A549 (cell line): ENCODE measurements around the gene TMCO6. TPM values are rescaled to one million over a fixed set of nuclear protein-coding genes. Genes with fewer than 3 reads are reported as not detected.
A peak's percentile ranks its signal among the peaks of the same experiment; 100 is the strongest.

Experiments
- ATAC-seq, 2 experiments: fragments of 200-7000 bp in 1 of 2; fragments of >200 bp in 1 of 2; cut with Nextera tagmentation in 1 of 2; cut with Tn5 transposase in 1 of 2; 3 replicates each; pipeline versions ENCODE4 v1.8.0 to v1.9.1; 2018 to 2020; ENCODE audit warnings: mild to moderate bottlenecking in 1 of 2, moderate library complexity in 1 of 2
- CTCF ChIA-PET: fragments of 300-600 bp; sonication (Branson Sonifier 250); formaldehyde crosslinking; extraction: SDS; loops from one replicate; lab custom pipeline; 2021; ENCODE audit warnings: antibody characterized with exemption, inconsistent platforms; lab: Yijun Ruan, JAX
- POLR2A ChIA-PET: fragments of 350-600 bp; formaldehyde crosslinking; extraction: SDS; loops from one replicate; lab custom pipeline; 2021; ENCODE audit warnings: antibody characterized with exemption, inconsistent platforms; lab: Yijun Ruan, JAX
- DNase-seq, 2 experiments: peaks; one replicate each; pipeline versions ENCODE4 v3.0.0 to v3.0.0-alpha.2; 2011 to 2016; ENCODE audit warnings: low read depth in 1 of 2, low spot score in 1 of 2
- FAIRE-seq: peaks from 2 replicates; lab custom pipeline; 2011; peaks lifted over from hg19 to GRCh38; lab: Jason Lieb, UNC
- H3K27ac ChIP-seq, 2 experiments: fragments of >200 bp; sonication (Bioruptor Twin); formaldehyde crosslinking; 3 replicates each; pipeline ENCODE4 v1.5.1; 2016 to 2017
- H3K4me1 ChIP-seq: fragments of >200 bp; sonication (Bioruptor Twin); formaldehyde crosslinking; 3 replicates; pipeline ENCODE4 v1.6.1; 2016
- H3K4me2 ChIP-seq: fragments of >200 bp; sonication (Bioruptor Twin); formaldehyde crosslinking; 3 replicates; pipeline ENCODE4 v1.6.1; 2016
- H3K4me3 ChIP-seq: fragments of >200 bp; sonication (Bioruptor Twin); formaldehyde crosslinking; 3 replicates; pipeline ENCODE4 v1.5.1; 2016
- H3K9me3 ChIP-seq: fragments of >200 bp; sonication (Bioruptor Twin); formaldehyde crosslinking; 3 replicates; pipeline ENCODE4 v1.6.1; 2016
- ATOH8 ChIP-seq: fragments of 250-450 bp; sonication (Bioruptor Pico); IDR thresholded peaks from 2 replicates; pipeline ENCODE4 v1.5.0; 2020; ENCODE audit warnings: low read depth, mild to moderate bottlenecking, moderate library complexity
- BCL3 ChIP-seq: fragments of >200 bp; sonication (Bioruptor Twin); formaldehyde crosslinking; IDR thresholded peaks from 3 replicates; pipeline ENCODE4 v1.6.1; 2016
- BHLHE40 ChIP-seq: IDR thresholded peaks from 2 replicates; pipeline ENCODE4 v1.6.1; 2012; ENCODE audit warnings: low read depth, low read length, inconsistent platforms
- CBX2 ChIP-seq: fragments of 200-600 bp; sonication (generic); IDR thresholded peaks from 2 replicates; pipeline ENCODE4 v1.6.1; 2016; ENCODE audit warnings: low read depth, mild to moderate bottlenecking, borderline replicate concordance
- CBX8 ChIP-seq: fragments of 200-600 bp; sonication (generic); IDR thresholded peaks from 2 replicates; pipeline ENCODE4 v1.6.1; 2016
- CEBPB ChIP-seq, 2 experiments: fragments of >200 bp in 1 of 2; sonication (Bioruptor Twin) in 1 of 2; formaldehyde crosslinking in 1 of 2; IDR thresholded peaks; 2 replicates each; pipeline ENCODE4 v1.6.1; 2012 to 2016
- CHD4 ChIP-seq: fragments of 200-600 bp; sonication (generic); IDR thresholded peaks from 2 replicates; pipeline ENCODE4 v1.6.1; 2016; ENCODE audit warnings: antibody characterized with exemption, mild to moderate bottlenecking, borderline replicate concordance
- CTCF ChIP-seq: fragments of >200 bp; sonication (Bioruptor Twin); formaldehyde crosslinking; IDR thresholded peaks from 3 replicates; pipeline ENCODE4 v1.5.1; 2016
- EHF ChIP-seq: fragments of 250-450 bp; sonication (Bioruptor Pico); IDR thresholded peaks from 2 replicates; pipeline ENCODE4 v1.5.0; 2020; ENCODE audit warnings: mild to moderate bottlenecking
- EHMT2 ChIP-seq: fragments of 200-600 bp; sonication (generic); IDR thresholded peaks from 2 replicates; pipeline ENCODE4 v1.6.1; 2016; ENCODE audit warnings: antibody characterized with exemption, low read depth, mild to moderate bottlenecking, moderate library complexity
- EP300 ChIP-seq, 2 experiments: fragments of >200 bp; sonication (Bioruptor Twin); formaldehyde crosslinking; IDR thresholded peaks; 2 replicates in 1 of 2; 3 replicates in 1 of 2; pipeline ENCODE4 v1.6.1; 2016 to 2017
- FOXS1 ChIP-seq: fragments of 250-450 bp; sonication (Bioruptor Pico); IDR thresholded peaks from 2 replicates; pipeline ENCODE4 v1.5.0; 2020; ENCODE audit warnings: mild to moderate bottlenecking, moderate library complexity
- GATA3 ChIP-seq: IDR thresholded peaks from 2 replicates; pipeline ENCODE4 v1.6.1; 2012; ENCODE audit warnings: borderline replicate concordance
- HEYL ChIP-seq: fragments of 250-450 bp; sonication (Bioruptor Pico); IDR thresholded peaks from 2 replicates; pipeline ENCODE4 v1.8.0; 2021; ENCODE audit warnings: mild to moderate bottlenecking, moderate library complexity
- HOXA7 ChIP-seq: fragments of 250-450 bp; sonication (Bioruptor Pico); IDR thresholded peaks from 2 replicates; pipeline ENCODE4 v1.5.0; 2020; ENCODE audit warnings: mild to moderate bottlenecking, moderate library complexity
- HOXB13 ChIP-seq: fragments of 250-450 bp; sonication (Bioruptor Pico); IDR thresholded peaks from 2 replicates; pipeline ENCODE4 v1.5.0; 2020; ENCODE audit warnings: low read depth, mild to moderate bottlenecking, moderate library complexity
- JUN ChIP-seq, 2 experiments: fragments of >200 bp; sonication (Bioruptor Twin); formaldehyde crosslinking; IDR thresholded peaks; 2 replicates in 1 of 2; 3 replicates in 1 of 2; pipeline ENCODE4 v1.6.1; 2016 to 2017
- KDM1A ChIP-seq: fragments of 200-600 bp; sonication (generic); IDR thresholded peaks from 2 replicates; pipeline ENCODE4 v1.6.1; 2016; ENCODE audit warnings: low read depth, mild to moderate bottlenecking
- KDM5A ChIP-seq: fragments of 200-600 bp; sonication (generic); IDR thresholded peaks from 2 replicates; pipeline ENCODE4 v1.6.1; 2016; ENCODE audit warnings: antibody characterized with exemption, mild to moderate bottlenecking
- MAFK ChIP-seq: fragments of 450-650 bp; IDR thresholded peaks from 2 replicates; pipeline ENCODE4 v1.6.1; 2014; ENCODE audit not compliant: partially characterized antibody
- MAX ChIP-seq: IDR thresholded peaks from 2 replicates; pipeline ENCODE4 v1.6.1; 2012
- MYC ChIP-seq: IDR thresholded peaks from 2 replicates; pipeline ENCODE4 v1.6.1; 2012; ENCODE audit warnings: mild to moderate bottlenecking, inconsistent platforms, low read length, improper control_type of control experiment, borderline replicate concordance
- NPAS2 ChIP-seq: fragments of 250-450 bp; sonication (Bioruptor Pico); IDR thresholded peaks from 2 replicates; pipeline ENCODE4 v1.8.0; 2022; ENCODE audit warnings: mild to moderate bottlenecking, moderate library complexity, borderline replicate concordance
- NR3C1 ChIP-seq: fragments of >200 bp; sonication (Bioruptor Twin); formaldehyde crosslinking; IDR thresholded peaks from 3 replicates; pipeline ENCODE4 v1.6.1; 2017
- PHF8 ChIP-seq: fragments of 200-600 bp; sonication (generic); IDR thresholded peaks from 2 replicates; pipeline ENCODE4 v1.6.1; 2016; ENCODE audit warnings: low read depth, mild to moderate bottlenecking, antibody characterized with exemption, moderate library complexity, borderline replicate concordance
- POLR2A ChIP-seq: IDR thresholded peaks from 2 replicates; pipeline ENCODE4 v1.6.1; 2012; ENCODE audit warnings: mild to moderate bottlenecking, low read length
- RARB ChIP-seq: fragments of 250-450 bp; sonication (Bioruptor Pico); IDR thresholded peaks from 2 replicates; pipeline ENCODE4 v1.8.0; 2021; ENCODE audit warnings: mild to moderate bottlenecking, moderate library complexity
- RCOR1 ChIP-seq: fragments of 150-350 bp; IDR thresholded peaks from 2 replicates; pipeline ENCODE4 v1.6.1; 2014; ENCODE audit warnings: antibody characterized with exemption, low read length, low read depth
- RFX5 ChIP-seq: fragments of 450-650 bp; IDR thresholded peaks from 2 replicates; pipeline ENCODE4 v1.7.1; 2014; ENCODE audit warnings: antibody characterized with exemption, mild to moderate bottlenecking, moderate library complexity
- RNF2 ChIP-seq: fragments of 200-600 bp; sonication (generic); IDR thresholded peaks from 2 replicates; pipeline ENCODE4 v1.6.1; 2016; ENCODE audit warnings: low read depth, mild to moderate bottlenecking, antibody characterized with exemption, moderate library complexity, borderline replicate concordance
- SMC3 ChIP-seq: fragments of >200 bp; sonication (Bioruptor Twin); formaldehyde crosslinking; IDR thresholded peaks from 3 replicates; pipeline ENCODE4 v1.6.1; 2018; ENCODE audit warnings: inconsistent platforms
- TFCP2L1 ChIP-seq: fragments of 250-450 bp; sonication (Bioruptor Pico); IDR thresholded peaks from 2 replicates; pipeline ENCODE4 v1.5.0; 2021; ENCODE audit warnings: mild to moderate bottlenecking
- TP53 ChIP-seq: fragments of 250-450 bp; sonication (Bioruptor Pico); IDR thresholded peaks from 2 replicates; pipeline ENCODE4 v1.5.0; 2021; ENCODE audit warnings: mild to moderate bottlenecking, moderate library complexity
- ZC3H11A ChIP-seq: fragments of 450-650 bp; IDR thresholded peaks from 2 replicates; pipeline ENCODE4 v1.6.1; 2014; ENCODE audit warnings: antibody characterized with exemption, mild to moderate bottlenecking
- ZFP36 ChIP-seq: fragments of 450-650 bp; IDR thresholded peaks from 2 replicates; pipeline ENCODE4 v1.6.1; 2014; ENCODE audit warnings: borderline replicate concordance; ENCODE audit not compliant: partially characterized antibody
- ZNF302 ChIP-seq: fragments of 250-450 bp; sonication (Bioruptor Pico); IDR thresholded peaks from 2 replicates; pipeline ENCODE4 v1.9.0; 2021; ENCODE audit warnings: inconsistent platforms, mild to moderate bottlenecking, moderate library complexity
- ZSCAN20 ChIP-seq: fragments of 250-450 bp; sonication (Bioruptor Pico); IDR thresholded peaks from 2 replicates; pipeline ENCODE4 v1.8.0; 2022; ENCODE audit warnings: mild to moderate bottlenecking, moderate library complexity
- WGBS: methylation state at CpG from one replicate; pipeline ENCODE4 v1.1.6; 2017; ENCODE audit errors: missing lambda C conversion rate; 5-methylcytosine and 5-hydroxymethylcytosine counted together
- polyA plus RNA-seq, 4 experiments: library from polyadenylated mRNA; depleted of rRNA in 3 of 4; stranded (reverse); fragments of >200 nt; fragmentation: RNase III in 1 of 4; extraction: RNeasy Plus Mini Kit Qiagen cat#74134 plus additional on column Dnase treatment in 1 of 4; gene quantifications; 2 replicates in 3 of 4; 3 replicates in 1 of 4; pipeline ENCODE4 v1.2.3, GENCODE V29; 2011 to 2017
- TF ChIP-seq, protein P1 (sequence below): fragments of 250-450 bp; sonication (Bioruptor Pico); IDR thresholded peaks from 2 replicates; pipeline ENCODE4 v1.5.0; 2021; ENCODE audit warnings: mild to moderate bottlenecking, moderate library complexity, borderline replicate concordance

The TMCO6 gene
- polyA plus RNA-seq, 2 of the 4 experiments (the other 2 are of a cell fraction): 11.8 to 16.1 TPM

GRCh38 chr5:140664359-140665119, 25.3 kb downstream of the TMCO6 start, which contains the start of gene WDR55:
Gene WDR55, plus strand, starts transcription at chr5:140664904. Its CDS starts 9 bp downstream, at chr5:140664913.
- peak; percentile 94 to 97 for DNase-seq
- FAIRE-seq: no peak
- Histone ChIP-seq H3K4me3 (peak within 1 kb of the TSS; percentile 83), H3K9me3 (no peaks in the 10 kb centered on the region), H3K4me2 (peak within 1 kb of the TSS; percentile 99), H3K27ac (peak within 1 kb of the TSS; percentile 84 to 94), H3K4me1 (peaks cover 18% of the 10 kb centered on the region; the same call in 1 of the 3 replicates)
- 1% methylated on average over 20 of the region's 54 CpGs for WGBS
- POLR2A ChIA-PET: interaction anchor here (1.0 to 2.5 kb wide), 7 partner anchors 9 to 1304 kb away, joined by 3 to 20 read pairs (median 3); partner anchors contain the start of genes HARS1, HARS2, IK and NDUFA2
- CTCF ChIA-PET: interaction anchor here (0.5 to 1.0 kb wide), 2 partner anchors 9 to 110 kb away, joined by 3 to 5 read pairs; no protein-coding TSS in a partner anchor
- peak; percentile 97 to 99 for ATAC-seq
- TF ChIP-seq GATA3 (no peak), EP300 (IDR thresholded peaks at IDR 0.05) (no peak), KDM1A (no peak), RNF2 (no peak), HOXB13 (CRISPR knock-in tag) (no peak), EHMT2 (no peak), BCL3 (peak; percentile 83), KDM5A (no peak; the same call in 1 of the 2 replicates), TP53 (no peak), ZSCAN20 (no peak), CTCF (no peak), CBX8 (no peak), POLR2A (peak; percentile 95), RCOR1 (no peak), ZC3H11A (no peak), ATOH8 (CRISPR knock-in tag) (no peak), MAX (peak; percentile 84), ZFP36 (no peak), CEBPB (IDR thresholded peaks at IDR 0.05) (no peak), EHF (CRISPR knock-in tag) (no peak), PHF8 (peak; percentile 71), SMC3 (no peak), ZNF302 (no peak), CBX2 (no peak), HOXA7 (CRISPR knock-in tag) (no peak), HEYL (no peak), JUN (IDR thresholded peaks at IDR 0.05) (peak; percentile 69 to 92; a peak in 3 of 5 replicates), TFCP2L1 (CRISPR knock-in tag) (no peak), MAFK (no peak), MYC (peak; percentile 77; the same call in 1 of the 2 replicates), NR3C1 (no peak), NPAS2 (no peak), BHLHE40 (no peak), RARB (CRISPR knock-in tag) (no peak), CHD4 (no peak), FOXS1 (CRISPR knock-in tag) (no peak), RFX5 (no peak)
- TF ChIP-seq, protein P1, sequence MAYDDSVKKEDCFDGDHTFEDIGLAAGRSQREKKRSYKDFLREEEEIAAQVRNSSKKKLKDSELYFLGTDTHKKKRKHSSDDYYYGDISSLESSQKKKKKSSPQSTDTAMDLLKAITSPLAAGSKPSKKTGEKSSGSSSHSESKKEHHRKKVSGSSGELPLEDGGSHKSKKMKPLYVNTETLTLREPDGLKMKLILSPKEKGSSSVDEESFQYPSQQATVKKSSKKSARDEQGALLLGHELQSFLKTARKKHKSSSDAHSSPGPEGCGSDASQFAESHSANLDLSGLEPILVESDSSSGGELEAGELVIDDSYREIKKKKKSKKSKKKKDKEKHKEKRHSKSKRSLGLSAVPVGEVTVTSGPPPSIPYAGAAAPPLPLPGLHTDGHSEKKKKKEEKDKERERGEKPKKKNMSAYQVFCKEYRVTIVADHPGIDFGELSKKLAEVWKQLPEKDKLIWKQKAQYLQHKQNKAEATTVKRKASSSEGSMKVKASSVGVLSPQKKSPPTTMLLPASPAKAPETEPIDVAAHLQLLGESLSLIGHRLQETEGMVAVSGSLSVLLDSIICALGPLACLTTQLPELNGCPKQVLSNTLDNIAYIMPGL: no peak
